Fibroblast of mammary gland (primary cell): ENCODE measurements around the gene BMPR1B.
A peak's percentile ranks its signal among the peaks of the same experiment; 100 is the strongest.

Experiments
- DNase-seq: peaks from one replicate; pipeline ENCODE4 v3.0.0-alpha.2; 2010; ENCODE audit warnings: low read depth
- H3K4me3 ChIP-seq: 2 replicates; pipeline ENCODE4 v1.5.1; 2011; ENCODE audit warnings: low read depth, mild to moderate bottlenecking, low read length, moderate library complexity; ENCODE audit not compliant: control insufficient read depth
- CTCF ChIP-seq: conservative IDR thresholded peaks from 2 replicates; pipeline ENCODE4 v1.5.1; 2011; ENCODE audit warnings: low read depth, low read length, inconsistent platforms; ENCODE audit not compliant: control insufficient read depth, insufficient read depth

The BMPR1B gene

GRCh38 chr4:95093460-95093859, 335.7 kb downstream of the BMPR1B start:
- no peak overlapping the region for H3K4me3 ChIP-seq
- DNase-seq = no peak
- TF ChIP-seq CTCF = no peak

GRCh38 chr4:95093936-95094929, 336.5 kb downstream of the BMPR1B start:
- TF ChIP-seq CTCF = no peak
- no peak overlapping the region for H3K4me3 ChIP-seq
- DNase-seq = no peak

- peak; percentile 68 for TF ChIP-seq CTCF
- DNase-seq = peak; percentile 62
- H3K4me3 ChIP-seq = no peak overlapping the region
Measured at GRCh38 chr4:95095348-95095974, 337.7 kb downstream of the BMPR1B start.

- no peak overlapping the region for H3K4me3 ChIP-seq
- no peak for DNase-seq
- no peak for TF ChIP-seq CTCF
Measured at GRCh38 chr4:95102162-95102790, 344.5 kb downstream of the BMPR1B start.

- DNase-seq = no peak
- no peak for TF ChIP-seq CTCF
Measured at GRCh38 chr4:95105112-95105511, 347.4 kb downstream of the BMPR1B start.

GRCh38 chr4:95105983-95106382, 348.2 kb downstream of the BMPR1B start:
- TF ChIP-seq CTCF = no peak
- DNase-seq = no peak
- H3K4me3 ChIP-seq = no peak overlapping the region

More at GRCh38 chr4:95105112-95105511, 347.4 kb downstream of the BMPR1B start:
- no peak overlapping the region for H3K4me3 ChIP-seq
